BLaER1 (cell line): ENCODE data around the gene NTF4.
"Not testable (repeated sequence)": the region's sequence is repeated elsewhere in the genome, so short reads cannot be mapped to it uniquely, and the experiment has no call there.

ENCODE experiments used
- H3K27ac ChIP-seq: shearing (Covaris generic); formaldehyde crosslinking; 2 replicates; pipeline ENCODE4 v1.8.1; 2022
- H3K27me3 ChIP-seq: shearing (Covaris generic); formaldehyde crosslinking; 2 replicates; pipeline ENCODE4 v1.8.1; 2022
- H3K36me3 ChIP-seq: shearing (Covaris generic); formaldehyde crosslinking; 2 replicates; pipeline ENCODE4 v1.8.1; 2022
- H3K4me1 ChIP-seq: shearing (Covaris generic); formaldehyde crosslinking; 2 replicates; pipeline ENCODE4 v1.8.1; 2022
- H3K4me2 ChIP-seq: shearing (Covaris generic); formaldehyde crosslinking; 2 replicates; pipeline ENCODE4 v1.8.1; 2022
- H3K4me3 ChIP-seq: shearing (Covaris generic); formaldehyde crosslinking; 2 replicates; pipeline ENCODE4 v1.8.1; 2022
- H3K9ac ChIP-seq: shearing (Covaris generic); formaldehyde crosslinking; 2 replicates; pipeline ENCODE4 v1.8.1; 2022
- H3K9me3 ChIP-seq: shearing (Covaris generic); formaldehyde crosslinking; 2 replicates; pipeline ENCODE4 v1.8.1; 2022
- H4K20me1 ChIP-seq: shearing (Covaris generic); formaldehyde crosslinking; 2 replicates; pipeline ENCODE4 v1.8.1; 2022
- Cebpa-rat ChIP-seq: shearing (Covaris generic); IDR thresholded peaks from 2 replicates; pipeline ENCODE4 v1.8.1; 2022

NTF4 gene

GRCh38 chr19:49057636-49058234 lies 6.9 kb downstream of the NTF4 start, which contains the start of gene CGB7:
Gene CGB7, minus strand, starts transcription at chr19:49057749. Its CDS starts 2,374 bp downstream, at chr19:49055375.
- Histone ChIP-seq H3K4me2 (peak within 1 kb of the TSS; percentile 75), H3K36me3 (no peaks in the 10 kb centered on the region), H3K9ac (no peak within 1 kb of the TSS), H3K4me1 (peaks cover 31% of the 10 kb centered on the region), H3K4me3 (peak within 1 kb of the TSS; percentile 60), H3K9me3 (no peaks in the 10 kb centered on the region), H3K27me3 (peaks cover 80% of the 10 kb centered on the region), H4K20me1 (peaks cover 8% of the 10 kb centered on the region; the same call in 1 of the 2 replicates), H3K27ac (no peak within 1 kb of the TSS)
- no peak for TF ChIP-seq Cebpa-rat

GRCh38 chr19:49056902-49057596 lies 7.6 kb downstream of the NTF4 start:
- H3K4me1 ChIP-seq, result peaks cover 31% of the 10 kb centered on the region
- H3K9me3 ChIP-seq, H4K20me1 ChIP-seq, H3K36me3 ChIP-seq, H3K27ac ChIP-seq, H3K9ac ChIP-seq: not testable (repeated sequence)
- peak overlapping the region; percentile 75 for H3K4me2 ChIP-seq
- peak overlapping the region; percentile 60 for H3K4me3 ChIP-seq
- H3K27me3 ChIP-seq, result peaks cover 73% of the 10 kb centered on the region

- Histone ChIP-seq H4K20me1 (peaks cover 8% of the 10 kb centered on the region; the same call in 1 of the 2 replicates), H3K4me3 (peak overlapping the region; percentile 60), H3K27ac (no peak overlapping the region), H3K27me3 (peaks cover 66% of the 10 kb centered on the region), H3K9ac (no peak overlapping the region), H3K36me3 (no peaks in the 10 kb centered on the region), H3K4me1 (peaks cover 31% of the 10 kb centered on the region), H3K4me2 (peak overlapping the region; percentile 75), H3K9me3 (no peaks in the 10 kb centered on the region)
- no peak for TF ChIP-seq Cebpa-rat
Measured at GRCh38 chr19:49056101-49056901, 8.3 kb downstream of the NTF4 start.

GRCh38 chr19:49050376-49051033 lies 14.1 kb downstream of the NTF4 start:
- not testable (repeated sequence) for H3K36me3 ChIP-seq, H3K27me3 ChIP-seq, H4K20me1 ChIP-seq, H3K4me1 ChIP-seq, H3K27ac ChIP-seq, H3K4me2 ChIP-seq, H3K9me3 ChIP-seq, H3K4me3 ChIP-seq, H3K9ac ChIP-seq

- not testable (repeated sequence) for H3K4me3 ChIP-seq, H3K4me2 ChIP-seq, H3K27me3 ChIP-seq, H3K9me3 ChIP-seq, H3K4me1 ChIP-seq, H3K9ac ChIP-seq, H3K27ac ChIP-seq, H3K36me3 ChIP-seq, H4K20me1 ChIP-seq
Measured at GRCh38 chr19:49049834-49050233, 14.8 kb downstream of the NTF4 start.

- not testable (repeated sequence) for H3K4me2 ChIP-seq, H3K27ac ChIP-seq, H3K4me1 ChIP-seq, H3K9me3 ChIP-seq, H3K27me3 ChIP-seq, H3K4me3 ChIP-seq, H4K20me1 ChIP-seq, H3K36me3 ChIP-seq, H3K9ac ChIP-seq
Measured at GRCh38 chr19:49049011-49049410, 15.6 kb downstream of the NTF4 start, which contains the start of gene CGB8. Gene CGB8, minus strand, starts transcription at chr19:49049111. Its CDS starts 372 bp downstream, at chr19:49048739.

- not testable (repeated sequence) for H3K27me3 ChIP-seq, H3K4me3 ChIP-seq, H3K9me3 ChIP-seq, H3K36me3 ChIP-seq, H4K20me1 ChIP-seq, H3K4me2 ChIP-seq, H3K27ac ChIP-seq, H3K9ac ChIP-seq
- H3K4me1 ChIP-seq, result 0 out of 2 replicates have a peak, but pooled peaks cover 11% of the 10 kb centered on the region
Measured at GRCh38 chr19:49043548-49043947, 21.1 kb downstream of the NTF4 start, which contains the start of gene CGB5. Gene CGB5, plus strand, starts transcription at chr19:49043848. Its CDS starts 362 bp downstream, at chr19:49044210.

- H3K4me2 ChIP-seq, H3K9ac ChIP-seq, H4K20me1 ChIP-seq, H3K27me3 ChIP-seq, H3K9me3 ChIP-seq, H3K27ac ChIP-seq, H3K36me3 ChIP-seq, H3K4me3 ChIP-seq: not testable (repeated sequence)
- H3K4me1 ChIP-seq, result 0 out of 2 replicates have a peak, but pooled peaks cover 11% of the 10 kb centered on the region
Measured at GRCh38 chr19:49042666-49043065, 22.0 kb downstream of the NTF4 start.

GRCh38 chr19:49042177-49042576 lies 22.4 kb downstream of the NTF4 start:
- Histone ChIP-seq H4K20me1 (no peaks in the 10 kb centered on the region), H3K9ac (no peak overlapping the region), H3K4me2 (no peak overlapping the region), H3K36me3 (no peaks in the 10 kb centered on the region), H3K4me1 (0 out of 2 replicates have a peak, but pooled peaks cover 11% of the 10 kb centered on the region), H3K27ac (no peak overlapping the region), H3K4me3 (no peak overlapping the region), H3K27me3 (no peaks in the 10 kb centered on the region), H3K9me3 (no peaks in the 10 kb centered on the region)
- no peak for TF ChIP-seq Cebpa-rat

GRCh38 chr19:49039736-49040135 lies 24.9 kb downstream of the NTF4 start:
- H3K4me1 ChIP-seq, result 0 out of 2 replicates have a peak, but pooled peaks cover 11% of the 10 kb centered on the region
- not testable (repeated sequence) for H3K27ac ChIP-seq, H3K9ac ChIP-seq, H3K4me3 ChIP-seq, H3K27me3 ChIP-seq, H3K9me3 ChIP-seq, H3K36me3 ChIP-seq, H4K20me1 ChIP-seq
- peak overlapping the region; percentile 37; the same call in 1 of the 2 replicates for H3K4me2 ChIP-seq

GRCh38 chr19:49038557-49039276 lies 25.9 kb downstream of the NTF4 start:
- not testable (repeated sequence) for H3K27ac ChIP-seq, H4K20me1 ChIP-seq, H3K27me3 ChIP-seq, H3K4me3 ChIP-seq, H3K9ac ChIP-seq, H3K36me3 ChIP-seq, H3K9me3 ChIP-seq
- H3K4me2 ChIP-seq, result peak overlapping the region; percentile 37; the same call in 1 of the 2 replicates
- 0 out of 2 replicates have a peak, but pooled peaks cover 11% of the 10 kb centered on the region for H3K4me1 ChIP-seq

GRCh38 chr19:49038111-49038510 lies 26.5 kb downstream of the NTF4 start:
- H3K27ac ChIP-seq, H3K9ac ChIP-seq, H4K20me1 ChIP-seq, H3K9me3 ChIP-seq, H3K27me3 ChIP-seq, H3K4me3 ChIP-seq, H3K4me2 ChIP-seq, H3K36me3 ChIP-seq: not testable (repeated sequence)
- 0 out of 2 replicates have a peak, but pooled peaks cover 11% of the 10 kb centered on the region for H3K4me1 ChIP-seq

- 0 out of 2 replicates have a peak, but pooled peaks cover 11% of the 10 kb centered on the region for H3K4me1 ChIP-seq
- not testable (repeated sequence) for H3K4me2 ChIP-seq, H3K27ac ChIP-seq, H4K20me1 ChIP-seq, H3K36me3 ChIP-seq, H3K9ac ChIP-seq, H3K27me3 ChIP-seq, H3K9me3 ChIP-seq, H3K4me3 ChIP-seq
Measured at GRCh38 chr19:49036815-49037214, 27.8 kb downstream of the NTF4 start, which contains the start of gene CGB1. Gene CGB1, minus strand, starts transcription at chr19:49036895. Its CDS starts 184 bp downstream, at chr19:49036711.
